Esophagus squamous epithelium (tissue), 4 donors: ENCODE results near the gene TMEM132D.

Experiments
- POLR2A ChIP-seq, 4 donors: fragments of 450-650 bp; IDR thresholded peaks; one replicate each; pipeline ENCODE4 v1.6.1; 2017; ENCODE audit warnings: antibody characterized with exemption in 4 of 4, mild to moderate bottlenecking in 4 of 4, moderate library complexity in 3 of 4
- TF ChIP-seq, protein P1 (sequence below), 6 experiments: fragments of 450-650 bp in 4 of 6; fragments of 200-600 bp in 2 of 6; sonication (generic) in 2 of 6; IDR thresholded peaks; one replicate each; pipeline ENCODE4 v1.5.1; 2016 to 2019; ENCODE audit warnings: antibody characterized with exemption in 6 of 6, mild to moderate bottlenecking in 4 of 6, moderate library complexity in 4 of 6

DNA sequence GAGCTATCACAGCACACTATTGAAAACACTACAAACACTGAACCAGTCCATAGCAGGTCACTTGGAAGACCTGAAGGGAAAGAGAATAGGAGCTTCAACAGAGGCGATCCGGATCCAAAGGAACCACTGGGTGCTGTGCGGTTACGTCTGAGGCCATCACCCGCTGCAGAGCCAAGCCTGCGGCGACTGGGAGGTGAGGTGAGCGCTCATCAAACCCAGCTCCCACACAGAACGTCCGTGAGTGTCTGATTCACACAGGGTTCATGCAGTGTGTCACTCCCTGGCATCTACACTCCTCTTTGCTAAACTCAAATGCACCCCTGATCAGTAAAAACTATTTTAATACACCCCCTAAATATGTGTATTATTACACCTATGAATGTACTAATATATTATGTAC, 64.1 kb downstream of the TMEM132D start:
- TF ChIP-seq, protein P1, sequence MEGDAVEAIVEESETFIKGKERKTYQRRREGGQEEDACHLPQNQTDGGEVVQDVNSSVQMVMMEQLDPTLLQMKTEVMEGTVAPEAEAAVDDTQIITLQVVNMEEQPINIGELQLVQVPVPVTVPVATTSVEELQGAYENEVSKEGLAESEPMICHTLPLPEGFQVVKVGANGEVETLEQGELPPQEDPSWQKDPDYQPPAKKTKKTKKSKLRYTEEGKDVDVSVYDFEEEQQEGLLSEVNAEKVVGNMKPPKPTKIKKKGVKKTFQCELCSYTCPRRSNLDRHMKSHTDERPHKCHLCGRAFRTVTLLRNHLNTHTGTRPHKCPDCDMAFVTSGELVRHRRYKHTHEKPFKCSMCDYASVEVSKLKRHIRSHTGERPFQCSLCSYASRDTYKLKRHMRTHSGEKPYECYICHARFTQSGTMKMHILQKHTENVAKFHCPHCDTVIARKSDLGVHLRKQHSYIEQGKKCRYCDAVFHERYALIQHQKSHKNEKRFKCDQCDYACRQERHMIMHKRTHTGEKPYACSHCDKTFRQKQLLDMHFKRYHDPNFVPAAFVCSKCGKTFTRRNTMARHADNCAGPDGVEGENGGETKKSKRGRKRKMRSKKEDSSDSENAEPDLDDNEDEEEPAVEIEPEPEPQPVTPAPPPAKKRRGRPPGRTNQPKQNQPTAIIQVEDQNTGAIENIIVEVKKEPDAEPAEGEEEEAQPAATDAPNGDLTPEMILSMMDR (IDR thresholded peaks at IDR 0.05) = no peak
- TF ChIP-seq POLR2A (IDR thresholded peaks at IDR 0.05) = no peak
